Measurements from ENCODE around the gene B4GALNT1.
"Not testable (repeated sequence)": the region's sequence is repeated elsewhere in the genome, so short reads cannot be mapped to it uniquely, and the experiment has no call there.

The B4GALNT1 gene

GRCh38 chr12:57655541-57656240 is 22.7 kb upstream of the B4GALNT1 start:
- no peak for ATAC-seq
- TF ChIP-seq ZNF8 (CRISPR knock-in tag; IDR thresholded peaks at IDR 0.05) (no peak), ARNTL (CRISPR knock-in tag; IDR thresholded peaks at IDR 0.05; ENCODE audit: borderline replicate concordance, low read depth) (no peak), ISL1 (CRISPR knock-in tag; IDR thresholded peaks at IDR 0.05) (no peak), ZNF565 (CRISPR knock-in tag; conservative IDR thresholded peaks at IDR 0.05; ENCODE audit: low read depth) (no peak), ZC3H10 (CRISPR knock-in tag; IDR thresholded peaks at IDR 0.05) (no peak), PPARA (CRISPR knock-in tag; IDR thresholded peaks at IDR 0.05; ENCODE audit: borderline replicate concordance) (no peak), ESRRG (CRISPR knock-in tag; IDR thresholded peaks at IDR 0.05) (no peak), SNAI2 (CRISPR knock-in tag; IDR thresholded peaks at IDR 0.05) (no peak), BACH2 (CRISPR knock-in tag; IDR thresholded peaks at IDR 0.05; ENCODE audit: borderline replicate concordance) (no peak), RARB (CRISPR knock-in tag; IDR thresholded peaks at IDR 0.05) (no peak), GLIS3 (CRISPR knock-in tag; IDR thresholded peaks at IDR 0.05) (no peak), CSDC2 (CRISPR knock-in tag; IDR thresholded peaks at IDR 0.05) (no peak)
- TF ChIP-seq, protein P1, sequence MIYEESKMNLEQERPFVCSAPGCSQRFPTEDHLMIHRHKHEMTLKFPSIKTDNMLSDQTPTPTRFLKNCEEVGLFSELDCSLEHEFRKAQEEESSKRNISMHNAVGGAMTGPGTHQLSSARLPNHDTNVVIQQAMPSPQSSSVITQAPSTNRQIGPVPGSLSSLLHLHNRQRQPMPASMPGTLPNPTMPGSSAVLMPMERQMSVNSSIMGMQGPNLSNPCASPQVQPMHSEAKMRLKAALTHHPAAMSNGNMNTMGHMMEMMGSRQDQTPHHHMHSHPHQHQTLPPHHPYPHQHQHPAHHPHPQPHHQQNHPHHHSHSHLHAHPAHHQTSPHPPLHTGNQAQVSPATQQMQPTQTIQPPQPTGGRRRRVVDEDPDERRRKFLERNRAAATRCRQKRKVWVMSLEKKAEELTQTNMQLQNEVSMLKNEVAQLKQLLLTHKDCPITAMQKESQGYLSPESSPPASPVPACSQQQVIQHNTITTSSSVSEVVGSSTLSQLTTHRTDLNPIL (CRISPR knock-in tag; IDR thresholded peaks at IDR 0.05; ENCODE audit: low read depth), result no peak
- TF ChIP-seq, protein P2, sequence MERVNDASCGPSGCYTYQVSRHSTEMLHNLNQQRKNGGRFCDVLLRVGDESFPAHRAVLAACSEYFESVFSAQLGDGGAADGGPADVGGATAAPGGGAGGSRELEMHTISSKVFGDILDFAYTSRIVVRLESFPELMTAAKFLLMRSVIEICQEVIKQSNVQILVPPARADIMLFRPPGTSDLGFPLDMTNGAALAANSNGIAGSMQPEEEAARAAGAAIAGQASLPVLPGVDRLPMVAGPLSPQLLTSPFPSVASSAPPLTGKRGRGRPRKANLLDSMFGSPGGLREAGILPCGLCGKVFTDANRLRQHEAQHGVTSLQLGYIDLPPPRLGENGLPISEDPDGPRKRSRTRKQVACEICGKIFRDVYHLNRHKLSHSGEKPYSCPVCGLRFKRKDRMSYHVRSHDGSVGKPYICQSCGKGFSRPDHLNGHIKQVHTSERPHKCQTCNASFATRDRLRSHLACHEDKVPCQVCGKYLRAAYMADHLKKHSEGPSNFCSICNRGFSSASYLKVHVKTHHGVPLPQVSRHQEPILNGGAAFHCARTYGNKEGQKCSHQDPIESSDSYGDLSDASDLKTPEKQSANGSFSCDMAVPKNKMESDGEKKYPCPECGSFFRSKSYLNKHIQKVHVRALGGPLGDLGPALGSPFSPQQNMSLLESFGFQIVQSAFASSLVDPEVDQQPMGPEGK (CRISPR knock-in tag; IDR thresholded peaks at IDR 0.05; ENCODE audit: borderline replicate concordance), result no peak

- ATAC-seq, result no peak
These were observed 21.0 kb upstream of the B4GALNT1 start for GRCh38 chr12:57654042-57654441.

GRCh38 chr12:57646659-57647049 is 13.7 kb upstream of the B4GALNT1 start:
- ATAC-seq, result not testable (repeated sequence)

More at GRCh38 chr12:57654042-57654441, 21.0 kb upstream of the B4GALNT1 start:
- TF ChIP-seq ZNF565 (CRISPR knock-in tag; conservative IDR thresholded peaks at IDR 0.05; ENCODE audit: low read depth) (no peak), PPARA (CRISPR knock-in tag; IDR thresholded peaks at IDR 0.05; ENCODE audit: borderline replicate concordance) (no peak), SNAI2 (CRISPR knock-in tag; IDR thresholded peaks at IDR 0.05) (no peak), GLIS3 (CRISPR knock-in tag; IDR thresholded peaks at IDR 0.05) (no peak), TOX (CRISPR knock-in tag; IDR thresholded peaks at IDR 0.05; ENCODE audit: borderline replicate concordance) (no peak), ESRRG (CRISPR knock-in tag; IDR thresholded peaks at IDR 0.05) (no peak), OSR1 (CRISPR knock-in tag; IDR thresholded peaks at IDR 0.05) (no peak), RARB (CRISPR knock-in tag; IDR thresholded peaks at IDR 0.05) (no peak), CSDC2 (CRISPR knock-in tag; IDR thresholded peaks at IDR 0.05) (no peak), POU6F1 (CRISPR knock-in tag; IDR thresholded peaks at IDR 0.05; ENCODE audit: borderline replicate concordance, low read depth) (no peak), TCF4 (CRISPR knock-in tag; IDR thresholded peaks at IDR 0.05; ENCODE audit: borderline replicate concordance) (no peak), ZFP3 (CRISPR knock-in tag; IDR thresholded peaks at IDR 0.05) (no peak), ZC3H10 (CRISPR knock-in tag; IDR thresholded peaks at IDR 0.05) (no peak), BACH2 (CRISPR knock-in tag; IDR thresholded peaks at IDR 0.05; ENCODE audit: borderline replicate concordance) (no peak), ISL1 (CRISPR knock-in tag; IDR thresholded peaks at IDR 0.05) (no peak)
- TF ChIP-seq, protein P2 (CRISPR knock-in tag; IDR thresholded peaks at IDR 0.05; ENCODE audit: borderline replicate concordance), result no peak
- TF ChIP-seq, protein P3, sequence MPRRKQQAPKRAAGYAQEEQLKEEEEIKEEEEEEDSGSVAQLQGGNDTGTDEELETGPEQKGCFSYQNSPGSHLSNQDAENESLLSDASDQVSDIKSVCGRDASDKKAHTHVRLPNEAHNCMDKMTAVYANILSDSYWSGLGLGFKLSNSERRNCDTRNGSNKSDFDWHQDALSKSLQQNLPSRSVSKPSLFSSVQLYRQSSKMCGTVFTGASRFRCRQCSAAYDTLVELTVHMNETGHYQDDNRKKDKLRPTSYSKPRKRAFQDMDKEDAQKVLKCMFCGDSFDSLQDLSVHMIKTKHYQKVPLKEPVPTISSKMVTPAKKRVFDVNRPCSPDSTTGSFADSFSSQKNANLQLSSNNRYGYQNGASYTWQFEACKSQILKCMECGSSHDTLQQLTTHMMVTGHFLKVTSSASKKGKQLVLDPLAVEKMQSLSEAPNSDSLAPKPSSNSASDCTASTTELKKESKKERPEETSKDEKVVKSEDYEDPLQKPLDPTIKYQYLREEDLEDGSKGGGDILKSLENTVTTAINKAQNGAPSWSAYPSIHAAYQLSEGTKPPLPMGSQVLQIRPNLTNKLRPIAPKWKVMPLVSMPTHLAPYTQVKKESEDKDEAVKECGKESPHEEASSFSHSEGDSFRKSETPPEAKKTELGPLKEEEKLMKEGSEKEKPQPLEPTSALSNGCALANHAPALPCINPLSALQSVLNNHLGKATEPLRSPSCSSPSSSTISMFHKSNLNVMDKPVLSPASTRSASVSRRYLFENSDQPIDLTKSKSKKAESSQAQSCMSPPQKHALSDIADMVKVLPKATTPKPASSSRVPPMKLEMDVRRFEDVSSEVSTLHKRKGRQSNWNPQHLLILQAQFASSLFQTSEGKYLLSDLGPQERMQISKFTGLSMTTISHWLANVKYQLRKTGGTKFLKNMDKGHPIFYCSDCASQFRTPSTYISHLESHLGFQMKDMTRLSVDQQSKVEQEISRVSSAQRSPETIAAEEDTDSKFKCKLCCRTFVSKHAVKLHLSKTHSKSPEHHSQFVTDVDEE (CRISPR knock-in tag; IDR thresholded peaks at IDR 0.05), result no peak

DNA sequence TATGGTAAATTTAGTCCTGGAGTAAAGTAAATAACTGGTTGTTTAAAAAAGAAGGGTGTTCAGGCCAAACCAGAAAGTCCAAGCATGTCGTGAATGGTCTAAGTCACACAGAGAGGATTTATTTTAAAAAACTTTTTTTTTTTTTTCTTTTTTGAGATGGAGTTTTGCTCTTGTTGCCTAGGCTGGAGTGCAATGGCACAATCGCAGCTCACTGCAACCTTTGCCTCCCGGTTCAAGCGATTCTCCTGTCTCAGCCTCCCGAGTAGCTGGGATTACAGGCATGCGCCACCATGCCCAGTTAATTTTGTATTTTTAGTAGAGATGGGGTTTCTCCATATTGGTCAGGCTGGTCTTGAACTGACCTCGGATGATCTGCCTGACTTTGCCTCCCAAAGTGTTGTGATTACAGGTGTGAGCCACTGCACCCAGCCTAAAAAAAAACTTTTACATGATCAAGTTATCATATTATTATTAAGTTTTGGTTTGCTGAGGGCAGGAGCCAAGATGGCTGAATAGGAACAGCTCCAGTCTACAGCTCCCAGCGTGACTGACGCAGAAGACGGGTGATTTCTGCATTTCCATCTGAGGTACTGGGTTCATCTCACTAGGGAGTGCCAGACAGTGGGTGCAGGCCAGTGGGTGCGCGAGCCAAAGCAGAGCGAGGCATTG is 13.1 kb upstream of the B4GALNT1 start:
- not testable (repeated sequence) for ATAC-seq
